Ovary (tissue), 9 donors: Measurements from ENCODE around the gene ATP8B3. TPM values are rescaled to one million over a fixed set of nuclear protein-coding genes. Genes with fewer than 3 reads are reported as not detected.

Source experiments
- DNase-seq, 5 donors: peaks; one replicate each; pipeline ENCODE4 v3.0.0-alpha.2; 2019 to 2020
- H3K27ac ChIP-seq, 2 donors: fragments of 200-600 bp; one replicate each; pipeline versions ENCODE4 v1.5.1 to v1.8.0; 2019 to 2022
- H3K27me3 ChIP-seq: fragments of 200-600 bp; one replicate; pipeline ENCODE4 v1.8.0; 2022
- H3K36me3 ChIP-seq: fragments of 200-600 bp; sonication (generic); one replicate; pipeline ENCODE4 v1.5.1; 2019
- H3K4me1 ChIP-seq: one replicate; pipeline ENCODE4 v1.8.1; 2013; ENCODE audit warnings: mild to moderate bottlenecking, moderate library complexity; ENCODE audit not compliant: insufficient read depth
- H3K4me3 ChIP-seq: fragments of 200-600 bp; sonication (generic); one replicate; pipeline ENCODE4 v1.5.1; 2017
- H3K9me3 ChIP-seq, 2 donors: fragments of 200-600 bp in 1 of 2; sonication (generic) in 1 of 2; one replicate each; pipeline versions ENCODE4 v1.5.1 to v1.8.1; 2013 to 2019; ENCODE audit warnings: mild to moderate bottlenecking in 1 of 2, moderate library complexity in 1 of 2
- CTCF ChIP-seq, 3 donors: fragments of 450-650 bp in 2 of 3; fragments of 200-600 bp in 1 of 3; IDR thresholded peaks; one replicate each; pipeline versions ENCODE4 v1.5.1 to v1.8.0; 2016 to 2022; ENCODE audit warnings: antibody characterized with exemption in 3 of 3, mild to moderate bottlenecking in 1 of 3
- EP300 ChIP-seq: sonication (generic); formaldehyde crosslinking; IDR thresholded peaks from one replicate; pipeline ENCODE4 v1.6.1; 2017; ENCODE audit warnings: antibody characterized with exemption
- POLR2A ChIP-seq: fragments of 450-650 bp; IDR thresholded peaks from one replicate; pipeline ENCODE4 v1.6.1; 2017; ENCODE audit warnings: antibody characterized with exemption, mild to moderate bottlenecking, moderate library complexity
- WGBS, 3 donors: extraction: QIAGEN DNeasy Blood & Tissue Kit in 1 of 3; methylation state at CpG; one replicate each; pipeline versions ENCODE4 v1.1.5 to v1.1.7; 2013 to 2017; 5-methylcytosine and 5-hydroxymethylcytosine counted together
- intact Hi-C, 4 donors: fragments of 100-400 bp; cut with DNase I; formaldehyde crosslinking; loops; one replicate each; pipeline versions ENCODE4 v1.11.0 to v1.15.1; 2022 to 2023
- polyA plus RNA-seq, 2 donors: library from polyadenylated mRNA; stranded (reverse); fragments of 200-250 nt in 1 of 2; fragments of 350-450 nt in 1 of 2; fragmentation: Illumina TruSeq in 1 of 2; extraction: RNeasy Lipid Tissue Mini Kit (QIAGEN cat#74804) in 1 of 2; gene quantifications; one replicate each; pipeline ENCODE4 v1.2.3, GENCODE V29; 2013 to 2014
- total RNA-seq, 7 donors: library from RNA; depleted of rRNA in 2 of 7; stranded (reverse); fragments of >200 nt in 2 of 7; fragmentation: NEBNext Ultra II Directional in 3 of 7; extraction: Animal tissue kit (Norgen Biotek cat#: 25700) in 3 of 7; gene quantifications; one replicate each; pipeline versions ENCODE4 v1.1.0 to v1.2.4, GENCODE V29; 2016 to 2023
- donor health status: DM: no; HTN: no; CAD: no; lungs with moderate emphysema.
- donor health status: DM: no; HTN: no; CAD: no.
- donor health status: Bipolar disorder and iron deficiency.
- donor health status: DM: yes; HTN: yes; CAD: no.
- donor health status: DM: no; HTN: no; CAD: no.
- donor health status: DM: yes; HTN: yes; CAD: no.

Gene ATP8B3
- total and polyA plus RNA-seq, 9 donors, result 0.72 to 3.2 (median 1.5) TPM

GRCh38 chr19:1770866-1771576, 41.1 kb downstream of the ATP8B3 start:
- Histone ChIP-seq H3K36me3 (no peaks in the 10 kb centered on the region), H3K9me3 (peaks cover 0 to 26% of the 10 kb centered on the region in 2 donors), H3K27me3 (peaks cover 4% of the 10 kb centered on the region), H3K4me1 (no peaks in the 10 kb centered on the region), H3K4me3 (no peak overlapping the region), H3K27ac (no peak overlapping the region)
- TF ChIP-seq CTCF (IDR thresholded peaks at IDR 0.05) (no peak), POLR2A (no peak), EP300 (no peak)
- whole genome bisulfite sequencing, 3 donors, result 83 to 87% (median 86%) methylated on average over 4 of the region's 4 CpGs
- intact Hi-C loops, result no loop called here
- DNase-seq, result no peak

GRCh38 chr19:1769645-1769985, 42.5 kb downstream of the ATP8B3 start:
- no peaks in the 10 kb centered on the region for H3K4me1 ChIP-seq
- H3K27me3 ChIP-seq, result no peaks in the 10 kb centered on the region
- H3K27ac ChIP-seq, result no peak overlapping the region
- intact Hi-C loops, result loop anchor here in 3 of 4 donors (5.0 to 10.0 kb wide), 3 partner anchors 97 to 227 kb away; no protein-coding TSS in a partner anchor
- TF ChIP-seq POLR2A, result no peak
- TF ChIP-seq CTCF (IDR thresholded peaks at IDR 0.05), result no peak
- no peak for TF ChIP-seq EP300
- no peak overlapping the region for H3K4me3 ChIP-seq
- H3K9me3 ChIP-seq, result peaks cover 0 to 18% of the 10 kb centered on the region in 2 donors
- no peak for DNase-seq
- 2 to 5% (median 4%) methylated on average over 12 of the region's 12 CpGs for WGBS, 3 donors
- H3K36me3 ChIP-seq, result no peaks in the 10 kb centered on the region

- Histone ChIP-seq H3K4me1 (no peaks in the 10 kb centered on the region), H3K4me3 (no peak overlapping the region), H3K9me3 (peaks cover 0 to 17% of the 10 kb centered on the region in 2 donors), H3K27me3 (no peaks in the 10 kb centered on the region), H3K27ac (no peak overlapping the region), H3K36me3 (no peaks in the 10 kb centered on the region)
- intact Hi-C loops, result loop anchor here in 3 of 4 donors (5.0 to 10.0 kb wide), 3 partner anchors 97 to 227 kb away; no protein-coding TSS in a partner anchor
- TF ChIP-seq POLR2A (no peak), CTCF (IDR thresholded peaks at IDR 0.05) (no peak), EP300 (no peak)
- WGBS, 3 donors, result 74 to 76% (median 74%) methylated on average over 9 of the region's 9 CpGs
- no peak for DNase-seq
These were observed 43.0 kb downstream of the ATP8B3 start for GRCh38 chr19:1768918-1769644.

GRCh38 chr19:1768248-1768647, 43.8 kb downstream of the ATP8B3 start:
- Histone ChIP-seq H3K4me1 (no peaks in the 10 kb centered on the region), H3K4me3 (no peak overlapping the region), H3K36me3 (no peaks in the 10 kb centered on the region), H3K27ac (no peak overlapping the region), H3K27me3 (no peaks in the 10 kb centered on the region), H3K9me3 (peaks cover 0 to 17% of the 10 kb centered on the region in 2 donors)
- intact Hi-C loops, result loop anchor here in 3 of 4 donors (5.0 to 10.0 kb wide), 3 partner anchors 96 to 226 kb away; no protein-coding TSS in a partner anchor
- 10 to 18% (median 11%) methylated on average over 13 of the region's 13 CpGs for WGBS, 3 donors
- TF ChIP-seq POLR2A (no peak), EP300 (no peak), CTCF (IDR thresholded peaks at IDR 0.05) (no peak)
- DNase-seq, result no peak
